Measurements from ENCODE around the gene AURKAIP1. TPM values are rescaled to one million over a fixed set of nuclear protein-coding genes. Genes with fewer than 3 reads are reported as not detected.

AURKAIP1 gene
- total and polyA plus RNA-seq, 9 of the 15 experiments (the other 6 are each of a cell fraction or from before 2014, with no cell fraction given), result 7.8 to 478 (median 92.0) TPM

- TF ChIP-seq NONO (IDR thresholded peaks at IDR 0.05; ENCODE audit: low read depth in 2 of 2, low read length in 1 of 2), result 0 out of 4 replicates have a peak, but pooled peaks of 1 of the 2 experiments have one; percentile 6
- TF ChIP-seq ATF6 (CRISPR knock-in tag; IDR thresholded peaks at IDR 0.05), result peak; percentile 85; the same call in 1 of the 2 replicates
- TF ChIP-seq, protein P1, sequence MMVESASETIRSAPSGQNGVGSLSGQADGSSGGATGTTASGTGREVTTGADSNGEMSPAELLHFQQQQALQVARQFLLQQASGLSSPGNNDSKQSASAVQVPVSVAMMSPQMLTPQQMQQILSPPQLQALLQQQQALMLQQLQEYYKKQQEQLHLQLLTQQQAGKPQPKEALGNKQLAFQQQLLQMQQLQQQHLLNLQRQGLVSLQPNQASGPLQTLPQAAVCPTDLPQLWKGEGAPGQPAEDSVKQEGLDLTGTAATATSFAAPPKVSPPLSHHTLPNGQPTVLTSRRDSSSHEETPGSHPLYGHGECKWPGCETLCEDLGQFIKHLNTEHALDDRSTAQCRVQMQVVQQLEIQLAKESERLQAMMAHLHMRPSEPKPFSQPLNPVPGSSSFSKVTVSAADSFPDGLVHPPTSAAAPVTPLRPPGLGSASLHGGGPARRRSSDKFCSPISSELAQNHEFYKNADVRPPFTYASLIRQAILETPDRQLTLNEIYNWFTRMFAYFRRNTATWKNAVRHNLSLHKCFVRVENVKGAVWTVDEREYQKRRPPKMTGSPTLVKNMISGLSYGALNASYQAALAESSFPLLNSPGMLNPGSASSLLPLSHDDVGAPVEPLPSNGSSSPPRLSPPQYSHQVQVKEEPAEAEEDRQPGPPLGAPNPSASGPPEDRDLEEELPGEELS (CRISPR knock-in tag; IDR thresholded peaks at IDR 0.05; ENCODE audit: borderline replicate concordance), result 0 out of 2 replicates have a peak, but pooled peaks have one; percentile 34
- 0 out of 2 replicates have a peak, but pooled peaks have one; percentile 6 for TF ChIP-seq MXI1 (IDR thresholded peaks at IDR 0.05; ENCODE audit: low read depth, low read length)
- TF ChIP-seq ZNF717 (CRISPR knock-in tag; IDR thresholded peaks at IDR 0.05), result 0 out of 2 replicates have a peak, but pooled peaks have one; percentile 68
- TF ChIP-seq HNRNPUL1 (IDR thresholded peaks at IDR 0.05; ENCODE audit: low read length), result peak; percentile 81; the same call in 1 of the 2 replicates
- TF ChIP-seq ZNF766 (CRISPR knock-in tag; conservative IDR thresholded peaks at IDR 0.05), result 0 out of 2 replicates have a peak, but pooled peaks have one; percentile 29
- TF ChIP-seq, protein P2, sequence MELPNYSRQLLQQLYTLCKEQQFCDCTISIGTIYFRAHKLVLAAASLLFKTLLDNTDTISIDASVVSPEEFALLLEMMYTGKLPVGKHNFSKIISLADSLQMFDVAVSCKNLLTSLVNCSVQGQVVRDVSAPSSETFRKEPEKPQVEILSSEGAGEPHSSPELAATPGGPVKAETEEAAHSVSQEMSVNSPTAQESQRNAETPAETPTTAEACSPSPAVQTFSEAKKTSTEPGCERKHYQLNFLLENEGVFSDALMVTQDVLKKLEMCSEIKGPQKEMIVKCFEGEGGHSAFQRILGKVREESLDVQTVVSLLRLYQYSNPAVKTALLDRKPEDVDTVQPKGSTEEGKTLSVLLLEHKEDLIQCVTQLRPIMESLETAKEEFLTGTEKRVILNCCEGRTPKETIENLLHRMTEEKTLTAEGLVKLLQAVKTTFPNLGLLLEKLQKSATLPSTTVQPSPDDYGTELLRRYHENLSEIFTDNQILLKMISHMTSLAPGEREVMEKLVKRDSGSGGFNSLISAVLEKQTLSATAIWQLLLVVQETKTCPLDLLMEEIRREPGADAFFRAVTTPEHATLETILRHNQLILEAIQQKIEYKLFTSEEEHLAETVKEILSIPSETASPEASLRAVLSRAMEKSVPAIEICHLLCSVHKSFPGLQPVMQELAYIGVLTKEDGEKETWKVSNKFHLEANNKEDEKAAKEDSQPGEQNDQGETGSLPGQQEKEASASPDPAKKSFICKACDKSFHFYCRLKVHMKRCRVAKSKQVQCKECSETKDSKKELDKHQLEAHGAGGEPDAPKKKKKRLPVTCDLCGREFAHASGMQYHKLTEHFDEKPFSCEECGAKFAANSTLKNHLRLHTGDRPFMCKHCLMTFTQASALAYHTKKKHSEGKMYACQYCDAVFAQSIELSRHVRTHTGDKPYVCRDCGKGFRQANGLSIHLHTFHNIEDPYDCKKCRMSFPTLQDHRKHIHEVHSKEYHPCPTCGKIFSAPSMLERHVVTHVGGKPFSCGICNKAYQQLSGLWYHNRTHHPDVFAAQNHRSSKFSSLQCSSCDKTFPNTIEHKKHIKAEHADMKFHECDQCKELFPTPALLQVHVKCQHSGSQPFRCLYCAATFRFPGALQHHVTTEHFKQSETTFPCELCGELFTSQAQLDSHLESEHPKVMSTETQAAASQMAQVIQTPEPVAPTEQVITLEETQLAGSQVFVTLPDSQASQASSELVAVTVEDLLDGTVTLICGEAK (IDR thresholded peaks at IDR 0.05), result no peak
- TF ChIP-seq, protein P2 (CRISPR knock-in tag; IDR thresholded peaks at IDR 0.05), result peak; percentile 36; the same call in 1 of the 2 replicates
- no peak; the same call in 1 of the 2 replicates for TF ChIP-seq SREBF2 (CRISPR knock-in tag; IDR thresholded peaks at IDR 0.05)
- TF ChIP-seq ETV1 (tag; conservative IDR thresholded peaks at IDR 0.05; ENCODE audit: low read depth), result no peak
- no peak for TF ChIP-seq IRF9 (tag; IDR thresholded peaks at IDR 0.05)
These were observed 25.0 kb upstream of the AURKAIP1 start (continued) for GRCh38 chr1:1399872-1400575.

Measured in K562 (cell line).